OCI-LY3 (cell line): ENCODE results near the gene BRAF.

Experiments
- H2AFZ ChIP-seq: fragments of 200-600, 300-600 bp; shearing (Covaris generic); 2 replicates; pipeline ENCODE4 v1.6.0; 2014; ENCODE audit warnings: antibody characterized with exemption, low read depth, low read length
- H3K27ac ChIP-seq: fragments of 200-600, 300-600 bp; sonication (generic); 2 replicates; pipeline ENCODE4 v1.5.1; 2014; ENCODE audit warnings: mild to moderate bottlenecking, low read length, moderate library complexity, mixed read lengths
- H3K27me3 ChIP-seq: fragments of 200-600, 300-600 bp; sonication (generic); 2 replicates; pipeline ENCODE4 v1.6.1; 2014; ENCODE audit warnings: low read depth, low read length, mixed read lengths
- H3K36me3 ChIP-seq: fragments of 200-600, 300-600 bp; sonication (generic); replicated peaks from 2 replicates; pipeline ENCODE3; 2014; ENCODE audit warnings: low read depth, low read length, mixed read lengths
- H3K4me1 ChIP-seq: fragments of 300-600, 200-600 bp; sonication (generic); 2 replicates; pipeline ENCODE4 v1.6.1; 2014; ENCODE audit warnings: low read length, mixed read lengths
- H3K4me2 ChIP-seq: fragments of 200-600, 300-600 bp; sonication (generic); 2 replicates; pipeline ENCODE4 v1.6.1; 2014; ENCODE audit warnings: low read length, mixed read lengths
- H3K4me3 ChIP-seq: fragments of 300-600, 200-600 bp; sonication (generic); 2 replicates; pipeline ENCODE4 v1.5.1; 2014; ENCODE audit warnings: antibody characterized with exemption, mild to moderate bottlenecking, low read length, moderate library complexity
- H3K79me2 ChIP-seq: fragments of 300-600, 200-600 bp; shearing (Covaris generic); 2 replicates; pipeline ENCODE4 v1.6.1; 2014; ENCODE audit warnings: mild to moderate bottlenecking, low read length, mixed read lengths
- H3K9ac ChIP-seq: fragments of 300-600, 200-600 bp; shearing (Covaris generic); 2 replicates; pipeline ENCODE4 v1.6.0; 2014; ENCODE audit warnings: mild to moderate bottlenecking, low read length, moderate library complexity
- H3K9me3 ChIP-seq: fragments of 200-600, 300-600 bp; shearing (Covaris generic); 2 replicates; pipeline ENCODE4 v1.6.1; 2014; ENCODE audit warnings: low read length, mixed read lengths; ENCODE audit not compliant: insufficient read depth
- H4K20me1 ChIP-seq: fragments of 200-600, 300-600 bp; sonication (generic); 2 replicates; pipeline ENCODE4 v1.6.1; 2016; ENCODE audit warnings: low read length, mixed read lengths; ENCODE audit not compliant: insufficient read depth
- EZH2phosphoT487 ChIP-seq: fragments of 200-600 bp; shearing (Covaris generic); IDR thresholded peaks from 2 replicates; pipeline ENCODE4 v1.6.1; 2018; ENCODE audit warnings: antibody characterized with exemption, mixed run types, low read depth
- TF ChIP-seq, protein P1 (sequence below): fragments of 200-600, 300-600 bp; sonication (generic); IDR thresholded peaks from 2 replicates; pipeline ENCODE4 v1.5.1; 2014; ENCODE audit warnings: antibody characterized with exemption, low read length, low read depth

The BRAF gene

DNA sequence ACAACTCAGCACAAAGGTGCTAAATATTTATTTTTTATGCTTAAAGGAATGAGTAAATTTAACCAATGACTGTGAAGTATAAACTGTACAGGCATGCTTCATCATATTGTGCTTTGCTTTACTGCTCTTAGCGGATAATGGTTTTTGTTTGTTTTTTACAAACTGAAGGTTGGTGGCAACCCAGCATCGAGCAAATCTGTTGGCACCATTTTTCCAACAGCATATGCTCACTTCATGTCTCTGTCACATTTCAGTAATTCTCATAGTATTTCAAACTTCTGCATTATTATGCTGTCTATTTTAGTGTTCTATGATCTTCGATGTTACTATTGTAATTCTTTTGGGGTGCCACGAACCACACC is 22.8 kb downstream of the BRAF start:
- H3K79me2 ChIP-seq = peaks cover 79% of the 10 kb centered on the region

DNA sequence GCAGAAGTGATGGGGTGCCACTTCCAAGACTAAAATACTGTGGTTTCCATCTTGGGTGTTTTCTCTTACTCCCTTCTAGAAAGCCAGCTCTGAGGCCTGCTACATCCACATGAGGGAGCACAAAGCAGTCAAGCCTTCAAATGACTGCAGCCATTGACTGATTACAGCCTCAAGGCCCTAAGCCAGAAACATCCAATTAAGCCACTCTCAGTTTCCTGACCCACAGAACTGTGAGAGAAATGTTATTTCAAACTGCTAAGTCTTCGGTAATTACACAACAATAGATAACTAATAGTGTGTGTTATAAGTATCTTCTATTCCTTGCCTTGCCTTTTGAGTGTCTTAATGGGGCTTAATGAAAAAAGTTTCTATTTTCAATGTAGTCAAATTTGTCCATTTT is 24.8 kb downstream of the BRAF start:
- no peak overlapping the region for H3K4me3 ChIP-seq
- H3K79me2 ChIP-seq = peaks cover 76% of the 10 kb centered on the region
- no peak overlapping the region for H3K9ac ChIP-seq
- peaks cover 18% of the 10 kb centered on the region; the same call in 1 of the 2 replicates for H4K20me1 ChIP-seq
- TF ChIP-seq, protein P1, sequence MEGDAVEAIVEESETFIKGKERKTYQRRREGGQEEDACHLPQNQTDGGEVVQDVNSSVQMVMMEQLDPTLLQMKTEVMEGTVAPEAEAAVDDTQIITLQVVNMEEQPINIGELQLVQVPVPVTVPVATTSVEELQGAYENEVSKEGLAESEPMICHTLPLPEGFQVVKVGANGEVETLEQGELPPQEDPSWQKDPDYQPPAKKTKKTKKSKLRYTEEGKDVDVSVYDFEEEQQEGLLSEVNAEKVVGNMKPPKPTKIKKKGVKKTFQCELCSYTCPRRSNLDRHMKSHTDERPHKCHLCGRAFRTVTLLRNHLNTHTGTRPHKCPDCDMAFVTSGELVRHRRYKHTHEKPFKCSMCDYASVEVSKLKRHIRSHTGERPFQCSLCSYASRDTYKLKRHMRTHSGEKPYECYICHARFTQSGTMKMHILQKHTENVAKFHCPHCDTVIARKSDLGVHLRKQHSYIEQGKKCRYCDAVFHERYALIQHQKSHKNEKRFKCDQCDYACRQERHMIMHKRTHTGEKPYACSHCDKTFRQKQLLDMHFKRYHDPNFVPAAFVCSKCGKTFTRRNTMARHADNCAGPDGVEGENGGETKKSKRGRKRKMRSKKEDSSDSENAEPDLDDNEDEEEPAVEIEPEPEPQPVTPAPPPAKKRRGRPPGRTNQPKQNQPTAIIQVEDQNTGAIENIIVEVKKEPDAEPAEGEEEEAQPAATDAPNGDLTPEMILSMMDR = peak; percentile 17; the same call in 1 of the 2 replicates
- no peak for TF ChIP-seq EZH2phosphoT487
- H2AFZ ChIP-seq = no peak overlapping the region
- H3K4me1 ChIP-seq = peaks cover 54% of the 10 kb centered on the region
- H3K4me2 ChIP-seq = no peak overlapping the region
- no peaks in the 10 kb centered on the region for H3K27me3 ChIP-seq
- H3K36me3 ChIP-seq = peaks cover 22% of the 10 kb centered on the region
- H3K27ac ChIP-seq = no peak overlapping the region
- H3K9me3 ChIP-seq = peaks cover 14% of the 10 kb centered on the region; the same call in 1 of the 2 replicates

More for the DNA sequence above, 22.8 kb downstream of the BRAF start:
- peaks cover 7% of the 10 kb centered on the region; the same call in 1 of the 2 replicates for H4K20me1 ChIP-seq
- H2AFZ ChIP-seq = no peak overlapping the region
- peak overlapping the region; percentile 51 for H3K4me3 ChIP-seq
- peak overlapping the region; percentile 96 for H3K27ac ChIP-seq
- H3K36me3 ChIP-seq = peaks cover 28% of the 10 kb centered on the region
- H3K9me3 ChIP-seq = peaks cover 14% of the 10 kb centered on the region; the same call in 1 of the 2 replicates
- H3K4me1 ChIP-seq = peaks cover 59% of the 10 kb centered on the region
- H3K4me2 ChIP-seq = peak overlapping the region; percentile 80
- no peak overlapping the region; the same call in 1 of the 2 replicates for H3K9ac ChIP-seq
- H3K27me3 ChIP-seq = no peaks in the 10 kb centered on the region
- no peak for TF ChIP-seq EZH2phosphoT487
- TF ChIP-seq, protein P1 = no peak

DNA sequence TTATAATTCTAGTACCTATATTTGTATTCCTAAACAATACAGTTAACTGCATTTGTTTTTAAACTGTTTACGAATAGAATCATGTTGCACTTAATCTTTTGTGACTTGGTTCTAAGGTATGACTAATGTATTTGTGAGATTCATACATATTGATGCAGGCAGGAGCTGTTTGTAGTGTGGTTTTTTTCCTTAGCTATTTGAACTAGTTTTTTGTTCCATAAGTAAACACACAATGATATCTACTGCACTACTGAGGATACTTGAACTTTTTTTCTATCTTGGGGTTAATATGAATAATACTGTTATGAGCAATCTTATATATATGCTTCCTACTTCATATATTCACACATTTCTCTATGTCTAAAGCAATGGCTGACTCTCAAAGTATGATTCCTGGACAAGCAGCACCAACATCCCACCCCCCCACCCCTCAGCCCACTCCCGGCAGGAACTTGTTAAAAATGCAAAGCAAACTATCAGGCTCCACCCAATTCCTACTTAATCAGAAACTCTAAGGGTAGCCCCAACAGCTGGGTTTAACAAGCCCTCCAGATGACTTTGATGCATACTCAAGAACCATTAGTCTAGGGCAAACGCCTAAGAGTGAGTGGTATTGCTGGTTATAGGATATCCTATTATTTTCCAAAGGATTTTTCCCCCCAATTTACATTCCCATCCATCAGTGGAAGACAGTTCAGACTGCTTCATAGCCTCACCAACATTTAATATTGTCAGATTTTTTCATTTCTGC is 25.8 kb downstream of the BRAF start:
- peaks cover 15% of the 10 kb centered on the region for H3K36me3 ChIP-seq
- H2AFZ ChIP-seq = no peak overlapping the region
- H3K27me3 ChIP-seq = no peaks in the 10 kb centered on the region
- H3K4me2 ChIP-seq = 0 out of 2 replicates have a peak overlapping the region, but pooled peaks have one; percentile 4
- no peak overlapping the region for H3K4me3 ChIP-seq
- H4K20me1 ChIP-seq = peaks cover 23% of the 10 kb centered on the region; the same call in 1 of the 2 replicates
- H3K9ac ChIP-seq = no peak overlapping the region
- TF ChIP-seq, protein P1 = no peak
- no peak for TF ChIP-seq EZH2phosphoT487
- H3K9me3 ChIP-seq = peaks cover 9% of the 10 kb centered on the region; the same call in 1 of the 2 replicates
- no peak overlapping the region for H3K27ac ChIP-seq
- H3K79me2 ChIP-seq = peaks cover 76% of the 10 kb centered on the region
- peaks cover 49% of the 10 kb centered on the region for H3K4me1 ChIP-seq

DNA sequence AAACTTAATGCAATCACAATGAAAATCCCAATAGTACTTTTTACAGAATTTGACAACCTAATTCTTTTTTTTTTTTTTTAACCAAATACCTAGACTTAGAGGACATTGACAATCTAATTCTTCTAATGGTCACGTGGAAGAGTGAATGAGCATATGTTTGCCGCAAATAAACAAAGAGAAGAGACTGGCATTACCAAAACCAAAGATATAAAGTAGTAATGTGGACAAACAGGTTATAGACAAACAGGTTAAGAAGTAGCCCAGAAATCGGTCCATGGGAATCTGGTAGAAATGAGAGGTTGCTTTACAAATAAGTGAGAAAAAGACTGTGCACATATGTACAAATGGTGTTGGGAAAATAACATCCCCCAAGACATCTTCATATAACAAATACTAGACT is 27.7 kb downstream of the BRAF start:
- H2AFZ ChIP-seq = no peak overlapping the region
- H3K4me2 ChIP-seq = no peak overlapping the region
- no peaks in the 10 kb centered on the region for H3K9me3 ChIP-seq
- no peak overlapping the region for H3K27ac ChIP-seq
- H3K9ac ChIP-seq = no peak overlapping the region
- H3K27me3 ChIP-seq = no peaks in the 10 kb centered on the region
- H4K20me1 ChIP-seq = peaks cover 39% of the 10 kb centered on the region
- no peak overlapping the region for H3K4me3 ChIP-seq
- H3K36me3 ChIP-seq = peaks cover 5% of the 10 kb centered on the region
- TF ChIP-seq, protein P1 = no peak
- H3K79me2 ChIP-seq = peaks cover 82% of the 10 kb centered on the region
- H3K4me1 ChIP-seq = peaks cover 30% of the 10 kb centered on the region
